PC-3 (cell line): ENCODE data around the gene STAB2.

Experiments used
- CTCF ChIP-seq: fragments of 300-600 bp; sonication (generic); conservative IDR thresholded peaks from 2 replicates; pipeline ENCODE4 v1.5.1; 2017; ENCODE audit warnings: antibody characterized with exemption, low read depth, mild to moderate bottlenecking, low read length
- EZH2 ChIP-seq: fragments of 300-600 bp; sonication (generic); IDR thresholded peaks from one replicate; pipeline ENCODE4 v1.6.1; 2017; ENCODE audit warnings: antibody characterized with exemption, mild to moderate bottlenecking, low read length; ENCODE audit not compliant: unreplicated experiment
- EZH2phosphoT487 ChIP-seq: fragments of 300-600 bp; sonication (generic); IDR thresholded peaks from 2 replicates; pipeline ENCODE4 v1.6.1; 2018; ENCODE audit warnings: mild to moderate bottlenecking, antibody characterized with exemption, low read length, borderline replicate concordance

- TF ChIP-seq EZH2, result no peak
- TF ChIP-seq CTCF, result no peak
- no peak for TF ChIP-seq EZH2phosphoT487
Observed at GRCh38 chr12:103637021-103637420, 49.9 kb downstream of the STAB2 start.
